ENCODE results near the gene PPRC1.

DNA sequence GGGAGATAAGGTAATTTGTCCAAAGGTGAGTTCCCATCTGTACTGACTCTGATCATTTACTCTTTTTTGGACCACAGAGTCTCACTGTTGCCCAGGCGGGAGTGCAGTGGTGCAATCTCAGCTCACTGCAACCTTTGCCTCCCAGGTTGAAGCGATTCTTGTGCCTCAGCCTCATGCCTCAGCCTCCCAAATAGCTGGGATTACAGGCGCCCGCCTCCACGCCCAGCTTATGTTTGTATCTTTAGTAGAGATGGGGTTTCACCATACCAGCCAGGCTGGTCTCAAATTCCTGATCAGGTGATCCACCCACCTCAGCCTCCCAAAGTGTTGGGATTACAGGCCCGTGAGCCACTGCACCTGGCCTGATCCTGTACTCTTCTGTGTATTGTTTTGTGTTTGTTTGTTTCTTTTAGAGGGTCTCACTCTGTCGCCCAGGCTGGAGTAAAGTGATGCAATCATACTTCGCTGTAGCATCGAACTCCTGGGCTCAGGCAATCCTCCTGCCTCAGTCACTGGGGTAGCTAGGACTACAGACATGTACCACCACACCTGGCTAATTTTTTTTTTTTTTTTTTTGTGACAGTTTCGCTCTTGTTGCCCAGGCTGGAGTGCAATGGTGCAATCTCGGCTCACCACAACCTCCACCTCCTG is 21.8 kb downstream of the PPRC1 start:
- no peak for TF ChIP-seq CTCF (IDR thresholded peaks at IDR 0.05)
- TF ChIP-seq EZH2 (IDR thresholded peaks at IDR 0.05) = no peak
- no peak for TF ChIP-seq EZH2phosphoT487 (IDR thresholded peaks at IDR 0.05)

All from neural progenitor cell (in vitro differentiated cells).